K562 (cell line): Measurements from ENCODE around the gene DAPK1. TPM values are rescaled to one million over a fixed set of nuclear protein-coding genes. Genes with fewer than 3 reads are reported as not detected.

ENCODE experiments used
- ARID2 ChIP-seq: fragments of 450-650 bp; IDR thresholded peaks from 2 replicates; pipeline ENCODE4 v1.6.1; 2017; ENCODE audit warnings: antibody characterized with exemption, mild to moderate bottlenecking
- BCL6 ChIP-seq: fragments of 250-450 bp; sonication (Bioruptor Pico); IDR thresholded peaks from 2 replicates; pipeline ENCODE4 v1.4.0; 2020
- CLOCK ChIP-seq: fragments of 250-450 bp; sonication (Bioruptor Pico); IDR thresholded peaks from 2 replicates; pipeline ENCODE4 v1.4.0; 2020; ENCODE audit warnings: mild to moderate bottlenecking, moderate library complexity, borderline replicate concordance
- CREBBP ChIP-seq: IDR thresholded peaks from one replicate; pipeline ENCODE4 v1.6.1; 2012; ENCODE audit warnings: low read depth, mild to moderate bottlenecking, control low read depth, inconsistent platforms, low read length
- NCOA2 ChIP-seq, 2 experiments: fragments of 450-650 bp; IDR thresholded peaks; 2 replicates each; pipeline ENCODE4 v1.6.1; 2018; ENCODE audit warnings: mild to moderate bottlenecking in 2 of 2, moderate library complexity in 1 of 2; ENCODE audit not compliant: partially characterized antibody in 2 of 2
- SOX6 ChIP-seq: fragments of 450-650 bp; IDR thresholded peaks from 2 replicates; pipeline ENCODE4 v1.6.1; 2014; ENCODE audit warnings: mild to moderate bottlenecking
- SRSF7 ChIP-seq: fragments of 200-400 bp; formaldehyde crosslinking; optimal IDR thresholded peaks from 2 replicates; pipeline ENCODE3; 2017; ENCODE audit warnings: mild to moderate bottlenecking, low read depth, low read length
- ZBTB8A ChIP-seq: fragments of 450-650 bp; IDR thresholded peaks from 2 replicates; pipeline ENCODE4 v1.6.1; 2018; ENCODE audit warnings: mild to moderate bottlenecking, moderate library complexity; ENCODE audit not compliant: partially characterized antibody
- ZNF3 ChIP-seq: fragments of 250-450 bp; sonication (Bioruptor Pico); IDR thresholded peaks from 2 replicates; pipeline ENCODE4 v1.5.0; 2021; ENCODE audit warnings: mild to moderate bottlenecking, moderate library complexity
- polyA plus RNA-seq, 8 experiments: library from polyadenylated mRNA; depleted of rRNA in 4 of 8; stranded (reverse) in 5 of 8; unstranded in 3 of 8; fragments of >200 nt; fragmentation: Nextera tagmentation in 2 of 8; fragmentation: Illumina TruSeq in 1 of 8; extraction: Ambion mirVana in 2 of 8; extraction: Trizol in 1 of 8; gene quantifications; 2 replicates each; pipeline versions ENCODE4 v1.2.1 to v1.2.3, GENCODE V29; 2011 to 2014; ENCODE audit warnings: inconsistent platforms in 1 of 8, missing spikeins in 1 of 8
- total RNA-seq, 7 experiments: library from RNA; depleted of rRNA in 6 of 7; stranded (reverse); fragments of >200 nt in 6 of 7; fragmentation: Illumina TruSeq in 2 of 7; extraction: Trizol in 2 of 7; gene quantifications; 2 replicates each; pipeline versions ENCODE4 v1.2.1 to v1.2.3, GENCODE V29; 2011 to 2021; ENCODE audit warnings: low replicate concordance in 1 of 7
- TF ChIP-seq, protein P1 (sequence below), 2 experiments: fragments of 450-650 bp in 1 of 2; IDR thresholded peaks; 2 replicates each; pipeline ENCODE4 v1.6.1; 2011 to 2017; ENCODE audit warnings: low read depth in 2 of 2, antibody characterized with exemption in 1 of 2, borderline replicate concordance in 1 of 2, low read length in 1 of 2, mild to moderate bottlenecking in 1 of 2, mixed read lengths in 1 of 2; ENCODE audit not compliant: control insufficient read depth in 1 of 2

Gene DAPK1
- total and polyA plus RNA-seq, 9 of the 15 experiments (the other 6 are each of a cell fraction or from before 2014, with no cell fraction given) = 1.7 to 26.4 (median 15.8) TPM

- TF ChIP-seq ZBTB8A = no peak
- TF ChIP-seq, protein P1, sequence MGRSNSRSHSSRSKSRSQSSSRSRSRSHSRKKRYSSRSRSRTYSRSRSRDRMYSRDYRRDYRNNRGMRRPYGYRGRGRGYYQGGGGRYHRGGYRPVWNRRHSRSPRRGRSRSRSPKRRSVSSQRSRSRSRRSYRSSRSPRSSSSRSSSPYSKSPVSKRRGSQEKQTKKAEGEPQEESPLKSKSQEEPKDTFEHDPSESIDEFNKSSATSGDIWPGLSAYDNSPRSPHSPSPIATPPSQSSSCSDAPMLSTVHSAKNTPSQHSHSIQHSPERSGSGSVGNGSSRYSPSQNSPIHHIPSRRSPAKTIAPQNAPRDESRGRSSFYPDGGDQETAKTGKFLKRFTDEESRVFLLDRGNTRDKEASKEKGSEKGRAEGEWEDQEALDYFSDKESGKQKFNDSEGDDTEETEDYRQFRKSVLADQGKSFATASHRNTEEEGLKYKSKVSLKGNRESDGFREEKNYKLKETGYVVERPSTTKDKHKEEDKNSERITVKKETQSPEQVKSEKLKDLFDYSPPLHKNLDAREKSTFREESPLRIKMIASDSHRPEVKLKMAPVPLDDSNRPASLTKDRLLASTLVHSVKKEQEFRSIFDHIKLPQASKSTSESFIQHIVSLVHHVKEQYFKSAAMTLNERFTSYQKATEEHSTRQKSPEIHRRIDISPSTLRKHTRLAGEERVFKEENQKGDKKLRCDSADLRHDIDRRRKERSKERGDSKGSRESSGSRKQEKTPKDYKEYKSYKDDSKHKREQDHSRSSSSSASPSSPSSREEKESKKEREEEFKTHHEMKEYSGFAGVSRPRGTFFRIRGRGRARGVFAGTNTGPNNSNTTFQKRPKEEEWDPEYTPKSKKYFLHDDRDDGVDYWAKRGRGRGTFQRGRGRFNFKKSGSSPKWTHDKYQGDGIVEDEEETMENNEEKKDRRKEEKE (IDR thresholded peaks at IDR 0.05; ENCODE audit: borderline replicate concordance in 1 of 2, control insufficient read depth in 1 of 2, low read depth in 2 of 2, low read length in 1 of 2) = no peak
- no peak for TF ChIP-seq BCL6
- TF ChIP-seq SRSF7 = no peak
- TF ChIP-seq NCOA2 (IDR thresholded peaks at IDR 0.05; ENCODE audit: partially characterized antibody in 2 of 2) = no peak
- TF ChIP-seq ZNF3 = no peak
- TF ChIP-seq CLOCK (CRISPR knock-in tag) = no peak
- no peak for TF ChIP-seq SOX6
- TF ChIP-seq ARID2 = no peak
- TF ChIP-seq CREBBP = no peak
- TF ChIP-seq, all 486 proteins: peak for 0
Observed at GRCh38 chr9:87527211-87527916, 29.7 kb downstream of the DAPK1 start (continued).
